ENCODE data around the gene RGS12.

GRCh38 chr4:3318561-3319021, 25.8 kb downstream of the RGS12 start:
- no peak for TF ChIP-seq CTCF (IDR thresholded peaks at IDR 0.05)
- TF ChIP-seq POLR2A (IDR thresholded peaks at IDR 0.05), result no peak
- no peak for TF ChIP-seq POLR2AphosphoS5 (IDR thresholded peaks at IDR 0.05; ENCODE audit: insufficient read depth in 1 of 2, low read depth in 1 of 2)

Measured in vagina (tissue), 2 donors.